ENCODE data around the gene ARHGAP42. TPM values are rescaled to one million over a fixed set of nuclear protein-coding genes. Genes with fewer than 3 reads are reported as not detected.

Gene ARHGAP42
- total and polyA plus RNA-seq, 4 donors, result 3.8 to 17.2 (median 12.0) TPM

GRCh38 chr11:100785148-100785983 lies 98.3 kb downstream of the ARHGAP42 start:
- TF ChIP-seq RAD21 (IDR thresholded peaks at IDR 0.05) (peak; percentile 40 to 57), REST (IDR thresholded peaks at IDR 0.05) (peak; percentile 55), ATF3 (IDR thresholded peaks at IDR 0.05) (no peak), FOXA1 (IDR thresholded peaks at IDR 0.05) (no peak), GABPA (IDR thresholded peaks at IDR 0.05 in 1 of 2, conservative IDR thresholded peaks at IDR 0.05 in 1 of 2) (no peak), FOXA2 (IDR thresholded peaks at IDR 0.05) (peak; percentile 56), HNF4G (IDR thresholded peaks at IDR 0.05) (peak; percentile 90), CTCF (IDR thresholded peaks at IDR 0.05; ENCODE audit: low read depth, low read length, missing input control) (no peak), YY1 (IDR thresholded peaks at IDR 0.05) (peak; percentile 66), HNF4A (conservative IDR thresholded peaks at IDR 0.05) (peak; percentile 93 to 96), NR2F2 (IDR thresholded peaks at IDR 0.05) (peak; percentile 98), SP1 (IDR thresholded peaks at IDR 0.05) (peak; percentile 93), EGR1 (IDR thresholded peaks at IDR 0.05; ENCODE audit: low read depth in 2 of 2) (peak in 1 of 2 donors; percentile 46), TAF1 (conservative IDR thresholded peaks at IDR 0.05) (no peak), RXRA (IDR thresholded peaks at IDR 0.05) (peak; percentile 57 to 70), JUND (IDR thresholded peaks at IDR 0.05) (peak; percentile 6 to 57)
- TF ChIP-seq, protein P1, sequence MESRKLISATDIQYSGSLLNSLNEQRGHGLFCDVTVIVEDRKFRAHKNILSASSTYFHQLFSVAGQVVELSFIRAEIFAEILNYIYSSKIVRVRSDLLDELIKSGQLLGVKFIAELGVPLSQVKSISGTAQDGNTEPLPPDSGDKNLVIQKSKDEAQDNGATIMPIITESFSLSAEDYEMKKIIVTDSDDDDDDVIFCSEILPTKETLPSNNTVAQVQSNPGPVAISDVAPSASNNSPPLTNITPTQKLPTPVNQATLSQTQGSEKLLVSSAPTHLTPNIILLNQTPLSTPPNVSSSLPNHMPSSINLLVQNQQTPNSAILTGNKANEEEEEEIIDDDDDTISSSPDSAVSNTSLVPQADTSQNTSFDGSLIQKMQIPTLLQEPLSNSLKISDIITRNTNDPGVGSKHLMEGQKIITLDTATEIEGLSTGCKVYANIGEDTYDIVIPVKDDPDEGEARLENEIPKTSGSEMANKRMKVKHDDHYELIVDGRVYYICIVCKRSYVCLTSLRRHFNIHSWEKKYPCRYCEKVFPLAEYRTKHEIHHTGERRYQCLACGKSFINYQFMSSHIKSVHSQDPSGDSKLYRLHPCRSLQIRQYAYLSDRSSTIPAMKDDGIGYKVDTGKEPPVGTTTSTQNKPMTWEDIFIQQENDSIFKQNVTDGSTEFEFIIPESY (IDR thresholded peaks at IDR 0.05), result peak; percentile 55
- TF ChIP-seq, protein P2, sequence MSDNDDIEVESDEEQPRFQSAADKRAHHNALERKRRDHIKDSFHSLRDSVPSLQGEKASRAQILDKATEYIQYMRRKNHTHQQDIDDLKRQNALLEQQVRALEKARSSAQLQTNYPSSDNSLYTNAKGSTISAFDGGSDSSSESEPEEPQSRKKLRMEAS (IDR thresholded peaks at IDR 0.05), result peak; percentile 62
- 48% methylated on average over 5 of the region's 5 CpGs for WGBS
- no peaks in the 10 kb centered on the region for H3K9me3 ChIP-seq (ENCODE audit: control insufficient read depth in 4 of 4, low read length in 3 of 4)
- H3K4me1 ChIP-seq (ENCODE audit: control insufficient read depth in 4 of 4, insufficient read depth in 4 of 4, low read length in 3 of 4), result peaks cover 5 to 45% (median 16%) of the 10 kb centered on the region in 4 donors
- peak overlapping the region; percentile 11 to 35 for H3K27ac ChIP-seq (ENCODE audit: low read depth in 1 of 2, low read length in 2 of 2)
- no peaks in the 10 kb centered on the region for H3K27me3 ChIP-seq (ENCODE audit: control insufficient read depth in 4 of 4, insufficient read depth in 4 of 4, low read length in 3 of 4)
- peak overlapping the region in 1 of 3 donors; percentile 17 for H3K4me3 ChIP-seq (ENCODE audit: low read depth in 1 of 3, low read length in 3 of 3)
- no peaks in the 10 kb centered on the region for H3K36me3 ChIP-seq (ENCODE audit: control insufficient read depth in 4 of 4, insufficient read depth in 3 of 4, low read depth in 1 of 4, low read length in 3 of 4)
- DNase-seq (ENCODE audit: low spot score), result no peak
- H3K9ac ChIP-seq (ENCODE audit: low read depth in 1 of 2, low read length in 2 of 2), result no peak overlapping the region

All from liver (tissue), 9 donors.